ENCODE data around the gene PRRT3. TPM values are rescaled to one million over a fixed set of nuclear protein-coding genes. Genes with fewer than 3 reads are reported as not detected.

The PRRT3 gene
- total and polyA plus RNA-seq, 2 of the 8 experiments (the other 6 are each of a cell fraction or from before 2014, with no cell fraction given): 9.0 to 9.2 TPM

DNA sequence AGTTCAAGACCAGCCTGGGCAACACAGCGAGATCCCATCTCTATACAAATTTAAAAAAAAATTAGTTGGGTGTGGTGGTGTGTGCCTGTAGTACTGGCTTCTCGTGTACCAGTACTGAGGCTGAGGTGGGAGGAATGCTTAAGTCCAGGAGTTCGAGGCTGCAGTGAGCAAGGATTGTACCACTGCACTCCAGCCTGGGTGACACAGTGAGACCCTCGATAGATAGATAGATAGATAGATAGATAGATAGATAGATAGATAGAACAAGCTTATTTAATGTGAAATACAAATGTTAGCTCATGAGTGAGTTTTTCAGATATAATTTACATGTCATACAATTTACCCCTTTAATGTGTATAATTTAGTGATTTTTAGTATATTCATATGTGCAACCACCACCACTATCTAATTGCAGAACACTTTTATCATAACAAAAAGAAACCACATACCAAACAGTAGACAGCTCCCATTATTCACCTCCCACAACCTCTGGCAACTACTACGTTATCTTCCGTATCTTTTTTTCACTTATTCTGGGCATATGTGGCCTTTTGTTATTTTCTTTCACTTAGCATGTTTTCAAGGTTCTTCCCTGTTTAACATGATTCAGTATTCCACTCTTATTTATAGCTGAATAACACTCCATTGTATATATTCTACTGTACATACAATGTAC is 13.1 kb upstream of the PRRT3 start:
- no peaks in the 10 kb centered on the region for H3K79me2 ChIP-seq (ENCODE audit: control insufficient read depth in 1 of 2, insufficient read depth in 2 of 2, low read length in 2 of 2)
- no peaks in the 10 kb centered on the region for H4K20me1 ChIP-seq (replicated peaks in 1 of 2; ENCODE audit: control insufficient read depth in 1 of 2, insufficient read depth in 2 of 2, low read length in 2 of 2)
- FAIRE-seq (no peak), DNase-seq (ENCODE audit: low read depth in 1 of 2, low spot score in 2 of 2) (no peak)
- no peaks in the 10 kb centered on the region for H3K23me2 ChIP-seq (ENCODE audit: low read depth, low read length)
- H3K14ac ChIP-seq (ENCODE audit: insufficient read length): no peak overlapping the region
- no peak overlapping the region for H2BK20ac ChIP-seq (ENCODE audit: low read length)
- WGBS, 2 experiments (ENCODE audit: extremely low coverage in 1 of 2, insufficient coverage in 1 of 2, insufficient read length in 1 of 2, insufficient replicate concordance in 2 of 2, low coverage in 1 of 2, low lambda C conversion rate in 2 of 2, missing lambda C conversion rate in 1 of 2): 94% methylated on average over 6 of the region's 6 CpGs; no CpG with 5 or more reads in 1 of the 2 experiments
- H2BK5ac ChIP-seq (ENCODE audit: low read depth, low read length): no peak overlapping the region
- H4K8ac ChIP-seq (ENCODE audit: extremely low read depth, insufficient read depth, low read length): no peak overlapping the region
- no peaks in the 10 kb centered on the region for H3K79me1 ChIP-seq (ENCODE audit: low read depth, low read length)
- H3K36me3 ChIP-seq (ENCODE audit: control insufficient read depth in 2 of 4, insufficient read depth in 4 of 4, low read length in 3 of 4): peaks cover 0 to 14% (median 8%) of the 10 kb centered on the region in 4 experiments; a peak in 6 of 8 replicates
- H3K27ac ChIP-seq (ENCODE audit: low read depth, low read length): no peak overlapping the region
- H2BK12ac ChIP-seq (ENCODE audit: low read depth, low read length): no peak overlapping the region
- H2BK15ac ChIP-seq (ENCODE audit: low read length): no peak overlapping the region
- no peak overlapping the region for H3K23ac ChIP-seq (ENCODE audit: insufficient read length)
- H3K4me3 ChIP-seq (ENCODE audit: extremely low read depth in 1 of 4, insufficient read depth in 2 of 4, low read depth in 3 of 4, low read length in 4 of 4): no peak overlapping the region
- no peak overlapping the region for H2AK5ac ChIP-seq (ENCODE audit: low read depth, low read length)
- H3K9me3 ChIP-seq (ENCODE audit: insufficient read depth in 2 of 2, low read depth in 1 of 2, low read length in 1 of 2): no peaks in the 10 kb centered on the region
- ChIA-PET POLR2A (ENCODE audit: partially characterized antibody) (interaction anchor here (0.9 kb wide), 1 partner anchor 11 kb away, joined by 3 read pairs; no protein-coding TSS in a partner anchor), CTCF (ENCODE audit: partially characterized antibody) (interaction anchor here (0.6 to 2.5 kb wide), 13 partner anchors 10 to 158 kb away, joined by 3 to 9 read pairs (median 4); partner anchors contain the start of gene PRRT3)
- H3K4me2 ChIP-seq (ENCODE audit: insufficient read depth in 1 of 2, low read depth in 2 of 2, low read length in 2 of 2): no peak overlapping the region
- H3K18ac ChIP-seq (ENCODE audit: extremely low read depth, low read length): no peak overlapping the region
- H4K91ac ChIP-seq (replicated peaks; ENCODE audit: insufficient read length, low read length): no peak overlapping the region
- no peaks in the 10 kb centered on the region for H3K27me3 ChIP-seq (replicated peaks in 1 of 4; ENCODE audit: control insufficient read depth in 3 of 4, extremely low read depth in 1 of 4, insufficient read depth in 3 of 4, low read length in 3 of 4)
- no peak overlapping the region for H2AFZ ChIP-seq (ENCODE audit: low read length)
- TF ChIP-seq RFX5 (IDR thresholded peaks at IDR 0.05; ENCODE audit: borderline replicate concordance, low read depth, low read length) (no peak), BACH1 (IDR thresholded peaks at IDR 0.05; ENCODE audit: low read length) (no peak), SIRT6 (IDR thresholded peaks at IDR 0.05; ENCODE audit: low read length) (no peak), TBP (IDR thresholded peaks at IDR 0.05; ENCODE audit: low read depth, low read length) (no peak), JUN (IDR thresholded peaks at IDR 0.05; ENCODE audit: low read depth, low read length) (no peak), YY1 (IDR thresholded peaks at IDR 0.05; ENCODE audit: low read depth, low read length) (no peak), ZNF274 (IDR thresholded peaks at IDR 0.05; ENCODE audit: borderline replicate concordance, extremely low read depth, low read length) (no peak), RXRA (IDR thresholded peaks at IDR 0.05; ENCODE audit: insufficient read depth, low read depth, low read length) (no peak), EZH2 (IDR thresholded peaks at IDR 0.05; ENCODE audit: low read depth, low read length, severe bottlenecking) (no peak), KDM4A (IDR thresholded peaks at IDR 0.05; ENCODE audit: low read depth, low read length, severe bottlenecking) (no peak), EP300 (IDR thresholded peaks at IDR 0.05; ENCODE audit: borderline replicate concordance in 1 of 2, low read depth in 2 of 2, low read length in 2 of 2) (no peak)
- TF ChIP-seq, protein P1, sequence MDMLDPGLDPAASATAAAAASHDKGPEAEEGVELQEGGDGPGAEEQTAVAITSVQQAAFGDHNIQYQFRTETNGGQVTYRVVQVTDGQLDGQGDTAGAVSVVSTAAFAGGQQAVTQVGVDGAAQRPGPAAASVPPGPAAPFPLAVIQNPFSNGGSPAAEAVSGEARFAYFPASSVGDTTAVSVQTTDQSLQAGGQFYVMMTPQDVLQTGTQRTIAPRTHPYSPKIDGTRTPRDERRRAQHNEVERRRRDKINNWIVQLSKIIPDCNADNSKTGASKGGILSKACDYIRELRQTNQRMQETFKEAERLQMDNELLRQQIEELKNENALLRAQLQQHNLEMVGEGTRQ (IDR thresholded peaks at IDR 0.05; ENCODE audit: low read length): no peak
- H4K5ac ChIP-seq (ENCODE audit: insufficient read length, low read depth, low read length): no peak overlapping the region
- no peak overlapping the region for H2BK120ac ChIP-seq (replicated peaks; ENCODE audit: low read depth, low read length)
- H3K4ac ChIP-seq (replicated peaks; ENCODE audit: insufficient read length, low read depth, low read length): no peak overlapping the region
- no peak overlapping the region for H3K9ac ChIP-seq (replicated peaks in 1 of 4; ENCODE audit: extremely low read depth in 1 of 4, low read depth in 3 of 4, low read length in 3 of 4)
- no peak overlapping the region for H3K56ac ChIP-seq (replicated peaks; ENCODE audit: insufficient read length, low read depth, low read length)
- no peaks in the 10 kb centered on the region for H3K4me1 ChIP-seq (replicated peaks in 1 of 4; ENCODE audit: control insufficient read depth in 3 of 4, insufficient read depth in 4 of 4, low read length in 3 of 4)

All from H1 (cell line).